Stimulated activated naive B cell treated with anti-CD40 and anti-IgM and Interleukin-4, amounts not matched to agents 10 μg/mL and 1 μg/mL and 100 μg/mL, for 72 hours (primary cell): ENCODE measurements around the gene NME9.
A peak's percentile ranks its signal among the peaks of the same experiment; 100 is the strongest.
"Not testable (repeated sequence)": the region's sequence is repeated elsewhere in the genome, so short reads cannot be mapped to it uniquely, and the experiment has no call there.

Source experiments
- ATAC-seq, 2 donors: fragments of 150-1000 bp; cut with Tn5 transposase; replicated peaks; 2 replicates each; pipeline ENCODE4 v1.10.0; 2021; ENCODE audit warnings: moderate library complexity in 1 of 2
- DNase-seq: peaks from one replicate; pipeline ENCODE4 v3.0.0; 2021
- H3K27ac Mint-ChIP-seq: one replicate; pipeline ENCODE4 v1.8.0; 2022; ENCODE audit warnings: mild to moderate bottlenecking, mixed read lengths
- H3K27me3 Mint-ChIP-seq, 2 donors: one replicate each; pipeline ENCODE4 v1.8.0; 2022; ENCODE audit warnings: mixed read lengths in 2 of 2
- H3K36me3 Mint-ChIP-seq, 2 donors: one replicate each; pipeline ENCODE4 v1.8.0; 2022; ENCODE audit warnings: mixed read lengths in 2 of 2, mild to moderate bottlenecking in 1 of 2
- H3K4me1 Mint-ChIP-seq, 2 donors: one replicate each; pipeline ENCODE4 v1.8.0; 2022; ENCODE audit warnings: mixed read lengths in 2 of 2, mild to moderate bottlenecking in 1 of 2
- H3K4me3 Mint-ChIP-seq, 2 donors: one replicate each; pipeline ENCODE4 v1.8.0; 2022; ENCODE audit warnings: mild to moderate bottlenecking in 2 of 2, mixed read lengths in 2 of 2, moderate library complexity in 1 of 2
- H3K9me3 Mint-ChIP-seq, 2 donors: one replicate each; pipeline ENCODE4 v1.8.0; 2022; ENCODE audit warnings: mixed read lengths in 2 of 2, mild to moderate bottlenecking in 1 of 2

The NME9 gene, protein sequence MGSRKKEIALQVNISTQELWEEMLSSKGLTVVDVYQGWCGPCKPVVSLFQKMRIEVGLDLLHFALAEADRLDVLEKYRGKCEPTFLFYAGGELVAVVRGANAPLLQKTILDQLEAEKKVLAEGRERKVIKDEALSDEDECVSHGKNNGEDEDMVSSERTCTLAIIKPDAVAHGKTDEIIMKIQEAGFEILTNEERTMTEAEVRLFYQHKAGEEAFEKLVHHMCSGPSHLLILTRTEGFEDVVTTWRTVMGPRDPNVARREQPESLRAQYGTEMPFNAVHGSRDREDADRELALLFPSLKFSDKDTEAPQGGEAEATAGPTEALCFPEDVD

GRCh38 chr3:138329127-138329983, at the start of gene NME9:
Gene NME9, minus strand, starts transcription at chr3:138329851. Its CDS starts 516 bp downstream, at chr3:138329335.
- Mint-ChIP-seq H3K4me3 (peak within 1 kb of the TSS; percentile 81 to 85), H3K36me3 (no peaks in the 10 kb centered on the region), H3K27ac (no peak within 1 kb of the TSS), H3K9me3 (no peaks in the 10 kb centered on the region), H3K27me3 (peaks cover 25 to 43% of the 10 kb centered on the region in 2 donors), H3K4me1 (peaks cover 11 to 27% of the 10 kb centered on the region in 2 donors)
- ATAC-seq = peak; percentile 88 to 89
- DNase-seq = peak; percentile 57

DNA sequence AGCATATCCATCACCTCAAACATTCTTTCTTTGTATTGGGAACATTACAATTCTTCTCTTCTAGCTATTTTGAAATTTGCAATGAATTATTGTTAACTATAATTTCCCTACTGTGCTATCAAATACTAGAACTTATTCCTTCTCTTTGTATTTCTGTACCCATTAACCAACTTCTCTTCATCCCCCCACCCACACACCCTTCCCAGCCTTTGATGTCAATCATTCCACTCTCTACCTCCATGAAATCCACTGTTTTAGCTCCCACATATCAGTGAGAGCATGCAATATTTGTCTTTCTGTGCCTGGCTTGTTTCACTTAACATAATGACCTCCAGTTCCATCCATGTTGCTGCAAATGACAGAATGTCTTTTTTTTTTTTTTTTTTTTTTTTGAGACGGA, 49.3 kb upstream of the NME9 start:
- peaks cover 65 to 74% of the 10 kb centered on the region in 2 donors for H3K27me3 Mint-ChIP-seq
- no peak for ATAC-seq

DNA sequence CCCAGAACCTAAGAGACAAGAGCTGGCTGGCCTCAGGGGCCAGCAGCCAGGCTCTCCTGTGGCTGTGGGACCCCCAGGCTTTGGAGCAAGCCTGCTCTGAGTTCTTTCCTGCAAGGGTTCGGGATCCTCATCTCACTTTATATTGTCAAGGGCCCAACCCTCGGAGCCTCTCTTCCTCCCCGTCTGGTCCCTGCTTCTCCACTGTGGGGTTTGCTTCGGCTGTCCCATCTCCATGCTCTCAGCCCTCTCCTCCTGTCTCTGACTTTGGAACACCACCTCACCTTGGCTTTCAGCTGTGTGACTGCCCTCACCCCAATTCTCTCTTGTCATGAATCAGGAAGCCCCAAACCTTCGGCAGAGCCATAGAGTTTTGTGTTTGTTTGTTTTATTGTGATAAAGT, 48.7 kb upstream of the NME9 start:
- no peaks in the 10 kb centered on the region for H3K36me3 Mint-ChIP-seq
- ATAC-seq = no peak
- DNase-seq = no peak
- peaks cover 0 to 3% of the 10 kb centered on the region in 2 donors for H3K9me3 Mint-ChIP-seq
- H3K27ac Mint-ChIP-seq = no peak overlapping the region
- H3K27me3 Mint-ChIP-seq = peaks cover 65 to 74% of the 10 kb centered on the region in 2 donors
- no peak overlapping the region for H3K4me3 Mint-ChIP-seq
- H3K4me1 Mint-ChIP-seq = no peaks in the 10 kb centered on the region

More for the DNA sequence above, 49.3 kb upstream of the NME9 start:
- no peak for DNase-seq
- Mint-ChIP-seq H3K9me3 (peaks cover 0 to 3% of the 10 kb centered on the region in 2 donors), H3K36me3 (no peaks in the 10 kb centered on the region), H3K4me3 (no peak overlapping the region), H3K4me1 (no peaks in the 10 kb centered on the region), H3K27ac (no peak overlapping the region)

- Mint-ChIP-seq H3K4me1 (peaks cover 0 to 3% of the 10 kb centered on the region in 2 donors), H3K27ac (no peak overlapping the region), H3K9me3 (peaks cover 0 to 3% of the 10 kb centered on the region in 2 donors), H3K36me3 (no peaks in the 10 kb centered on the region), H3K27me3 (peaks cover 71 to 79% of the 10 kb centered on the region in 2 donors), H3K4me3 (no peak overlapping the region)
- ATAC-seq (no peak), DNase-seq (no peak)
Observed at GRCh38 chr3:138377804-138378203, 48.2 kb upstream of the NME9 start.

DNA sequence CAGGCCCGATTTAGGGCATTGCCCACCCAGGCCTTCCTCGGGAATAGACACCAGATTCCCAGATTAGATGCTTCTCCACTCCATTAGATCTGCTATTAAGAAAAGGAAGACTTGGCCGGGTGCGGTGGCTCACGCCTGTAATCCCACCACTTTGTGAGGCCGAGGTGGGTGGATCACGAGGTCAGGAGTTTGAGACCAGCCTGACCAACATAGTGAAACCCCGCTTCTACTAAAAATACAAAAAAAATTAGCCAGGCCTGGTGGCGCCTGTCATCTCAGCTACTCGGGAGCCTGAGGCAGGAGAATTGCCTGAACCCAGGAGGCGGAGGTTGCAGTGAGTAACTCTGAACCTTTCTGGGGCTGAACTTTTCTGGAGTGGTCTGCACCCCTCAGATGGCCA, 47.6 kb upstream of the NME9 start:
- peaks cover 72 to 82% of the 10 kb centered on the region in 2 donors for H3K27me3 Mint-ChIP-seq
- H3K9me3 Mint-ChIP-seq, H3K27ac Mint-ChIP-seq, DNase-seq, ATAC-seq, H3K36me3 Mint-ChIP-seq, H3K4me1 Mint-ChIP-seq, H3K4me3 Mint-ChIP-seq: not testable (repeated sequence)

DNA sequence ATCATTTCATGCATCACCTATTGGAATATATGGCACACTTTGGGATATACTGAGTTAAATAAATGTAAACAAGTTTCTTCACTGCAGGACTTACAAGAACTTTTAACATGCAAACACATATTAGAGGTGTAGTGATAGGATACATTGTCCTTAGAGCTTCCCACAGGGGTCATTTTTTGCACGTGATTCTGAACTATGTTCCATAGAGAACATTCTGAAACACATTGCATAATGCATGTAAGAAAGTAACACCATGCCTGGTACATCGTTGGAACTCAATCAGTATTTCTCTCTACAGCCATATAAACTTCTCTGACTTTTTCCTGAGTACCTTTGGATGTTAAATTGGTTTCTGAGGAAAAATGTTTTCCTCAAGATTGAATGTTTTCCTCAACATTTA, 47.0 kb upstream of the NME9 start:
- Mint-ChIP-seq H3K9me3 (peaks cover 0 to 3% of the 10 kb centered on the region in 2 donors), H3K27ac (no peak overlapping the region), H3K27me3 (peaks cover 72 to 80% of the 10 kb centered on the region in 2 donors), H3K4me1 (peaks cover 7 to 12% of the 10 kb centered on the region in 2 donors), H3K36me3 (no peaks in the 10 kb centered on the region), H3K4me3 (no peak overlapping the region)
- no peak for ATAC-seq
- no peak for DNase-seq

- Mint-ChIP-seq H3K27me3 (peaks cover 61 to 75% of the 10 kb centered on the region in 2 donors), H3K4me3 (no peak overlapping the region), H3K36me3 (peaks cover 2 to 4% of the 10 kb centered on the region in 2 donors), H3K4me1 (peaks cover 19% of the 10 kb centered on the region in 2 donors), H3K9me3 (peaks cover 4 to 5% of the 10 kb centered on the region in 2 donors), H3K27ac (no peak overlapping the region)
- DNase-seq = no peak
- no peak for ATAC-seq
Observed at GRCh38 chr3:138375447-138375846, 45.8 kb upstream of the NME9 start.

DNA sequence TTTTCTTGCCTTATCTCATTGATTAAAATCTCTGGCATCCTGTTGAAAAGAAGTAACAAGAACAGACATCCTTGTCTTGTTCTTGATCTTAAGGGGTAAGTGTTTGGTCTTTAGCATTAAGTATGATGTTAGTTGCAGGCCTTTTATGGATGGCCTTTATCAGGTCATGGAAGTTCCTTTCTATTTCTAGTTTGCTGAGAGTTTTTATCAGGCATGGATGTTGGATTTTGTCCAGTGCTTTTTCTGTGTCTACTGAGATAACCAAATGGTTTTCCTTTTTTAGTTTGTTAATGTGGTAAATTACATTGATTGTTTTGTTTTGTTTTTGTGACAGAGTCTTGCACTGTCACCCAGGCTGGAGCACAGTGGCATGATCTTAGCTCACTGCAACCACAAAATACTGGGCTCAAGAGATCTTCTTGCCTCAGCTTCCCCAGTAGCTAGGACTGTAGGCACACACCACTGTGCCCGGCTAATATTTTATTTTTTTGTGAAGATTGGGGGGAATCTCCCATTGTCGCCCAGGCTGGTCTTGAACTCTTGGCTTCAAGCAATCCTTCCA, 45.0 kb upstream of the NME9 start:
- Mint-ChIP-seq H3K36me3 (peaks cover 2 to 4% of the 10 kb centered on the region in 2 donors), H3K4me1 (peaks cover 22 to 27% of the 10 kb centered on the region in 2 donors), H3K27me3 (peaks cover 53 to 68% of the 10 kb centered on the region in 2 donors), H3K27ac (no peak overlapping the region), H3K9me3 (peaks cover 4 to 5% of the 10 kb centered on the region in 2 donors), H3K4me3 (no peak overlapping the region)
- ATAC-seq (no peak), DNase-seq (no peak)

- H3K9me3 Mint-ChIP-seq = peaks cover 4 to 5% of the 10 kb centered on the region in 2 donors
- H3K27ac Mint-ChIP-seq = no peak overlapping the region
- H3K4me1 Mint-ChIP-seq = peaks cover 26 to 31% of the 10 kb centered on the region in 2 donors
- DNase-seq (no peak), ATAC-seq (no peak)
- H3K27me3 Mint-ChIP-seq = peaks cover 53 to 70% of the 10 kb centered on the region in 2 donors
- peaks cover 2 to 4% of the 10 kb centered on the region in 2 donors for H3K36me3 Mint-ChIP-seq
- no peak overlapping the region for H3K4me3 Mint-ChIP-seq
Observed at GRCh38 chr3:138373736-138374094, 44.1 kb upstream of the NME9 start.

DNA sequence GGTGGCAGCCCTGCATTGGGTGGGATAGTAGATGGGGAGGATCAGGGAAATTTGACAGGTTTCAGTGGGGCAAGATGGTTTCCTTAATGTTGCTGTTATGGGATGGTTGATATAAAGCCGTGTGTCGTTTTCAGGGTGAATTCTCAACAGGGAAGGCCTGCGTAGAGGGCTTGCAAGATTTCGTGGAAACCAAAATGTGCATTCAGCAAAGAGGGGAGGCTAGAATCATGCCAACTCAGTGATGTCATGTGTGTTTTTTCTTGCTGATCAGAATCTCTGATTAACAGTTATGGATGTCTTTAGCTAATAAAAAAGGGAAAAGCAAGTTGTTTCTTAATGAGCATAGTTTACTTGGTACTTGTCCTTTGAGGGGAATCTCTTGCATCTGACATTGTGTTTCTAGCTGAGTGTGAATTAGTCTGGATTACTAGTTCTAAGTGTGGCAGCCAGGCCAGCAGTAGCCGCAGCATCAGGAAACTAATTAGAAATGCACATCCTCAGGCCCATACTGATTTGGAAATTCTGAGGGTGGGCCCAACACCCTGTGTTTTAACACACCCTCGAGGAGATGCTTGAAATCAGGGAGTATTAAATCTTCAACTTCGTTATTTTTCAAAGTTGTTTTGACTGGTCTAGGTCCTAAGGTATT, 43.6 kb upstream of the NME9 start:
- Mint-ChIP-seq H3K27ac (no peak overlapping the region), H3K27me3 (peaks cover 50 to 67% of the 10 kb centered on the region in 2 donors), H3K4me1 (peaks cover 26 to 32% of the 10 kb centered on the region in 2 donors), H3K4me3 (no peak overlapping the region), H3K9me3 (peaks cover 4 to 5% of the 10 kb centered on the region in 2 donors), H3K36me3 (peaks cover 2 to 4% of the 10 kb centered on the region in 2 donors)
- DNase-seq (no peak), ATAC-seq (no peak)

DNA sequence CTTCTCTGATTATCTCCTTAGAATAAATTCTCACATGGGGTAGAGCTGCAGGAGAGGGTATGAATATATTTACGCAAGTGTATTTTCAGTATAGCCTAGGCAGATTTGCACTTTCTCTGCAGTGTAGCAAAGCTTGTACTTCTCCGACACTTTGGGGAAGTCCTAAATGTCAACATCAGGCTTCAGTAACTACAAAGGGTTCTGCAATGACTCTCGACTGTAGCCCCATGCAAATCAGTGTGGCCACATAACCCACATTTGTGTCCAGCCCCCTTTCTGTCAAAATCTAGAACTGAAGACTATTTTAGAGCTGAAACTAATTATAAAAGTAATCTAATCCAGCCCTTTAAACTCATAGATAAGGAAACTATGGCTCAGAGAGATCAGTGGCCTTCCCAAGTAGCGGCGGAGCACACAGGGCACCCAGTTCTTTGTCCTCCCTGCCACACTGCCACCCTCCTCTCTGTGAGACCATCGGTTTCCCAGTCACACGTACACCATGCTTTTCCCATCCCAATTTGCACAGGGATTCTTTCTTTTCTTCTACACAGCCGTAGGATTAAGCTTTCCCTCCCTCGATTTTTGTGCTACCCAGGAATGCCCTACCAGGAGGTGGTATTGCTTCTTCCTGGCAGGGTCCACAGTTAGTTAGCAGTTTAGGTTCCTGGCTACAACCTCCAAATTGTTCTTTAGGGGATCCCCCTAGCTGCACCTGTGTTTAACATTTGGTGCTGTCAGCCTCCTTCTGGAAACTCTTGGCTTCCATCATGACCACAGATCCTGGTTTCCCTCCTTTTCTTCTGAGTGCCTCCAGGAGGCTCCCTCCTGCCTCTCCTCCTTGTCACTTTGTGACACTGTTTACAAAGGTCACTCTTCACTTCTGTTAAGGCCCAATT, 41.7 kb upstream of the NME9 start:
- H3K4me3 Mint-ChIP-seq = peak overlapping the region; percentile 68 to 74
- H3K36me3 Mint-ChIP-seq = peaks cover 2 to 4% of the 10 kb centered on the region in 2 donors
- peaks cover 49 to 65% of the 10 kb centered on the region in 2 donors for H3K27me3 Mint-ChIP-seq
- H3K4me1 Mint-ChIP-seq = peaks cover 36 to 43% of the 10 kb centered on the region in 2 donors
- peak; percentile 67 for DNase-seq
- H3K27ac Mint-ChIP-seq = peak overlapping the region; percentile 82
- ATAC-seq = peak; percentile 97 to 98
- H3K9me3 Mint-ChIP-seq = peaks cover 4 to 5% of the 10 kb centered on the region in 2 donors

DNA sequence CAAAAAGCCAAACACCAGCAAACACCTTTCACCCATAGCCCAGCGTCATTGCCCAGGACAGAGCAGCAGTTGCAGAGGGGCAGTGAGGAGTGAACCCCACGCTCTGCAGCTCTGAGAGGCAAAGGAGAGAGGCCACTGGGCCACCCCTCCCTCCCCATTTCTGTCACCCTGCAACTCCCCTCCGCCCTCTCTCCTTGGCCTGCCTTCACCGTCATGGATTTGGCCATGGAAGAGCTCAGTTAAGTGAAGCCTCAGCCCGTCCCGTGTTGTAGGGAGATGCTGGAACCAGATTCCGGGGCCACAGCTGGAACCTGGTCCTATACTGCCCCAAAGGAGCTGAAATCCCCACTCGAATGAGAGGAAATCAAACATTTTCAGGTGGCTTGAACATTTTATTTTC, 40.7 kb upstream of the NME9 start:
- DNase-seq (no peak), ATAC-seq (no peak)
- peaks cover 36 to 43% of the 10 kb centered on the region in 2 donors for H3K4me1 Mint-ChIP-seq
- H3K36me3 Mint-ChIP-seq = peaks cover 2 to 4% of the 10 kb centered on the region in 2 donors
- peaks cover 4 to 5% of the 10 kb centered on the region in 2 donors for H3K9me3 Mint-ChIP-seq
- H3K27me3 Mint-ChIP-seq = peaks cover 53 to 69% of the 10 kb centered on the region in 2 donors
- peak overlapping the region; percentile 42 for H3K27ac Mint-ChIP-seq
- H3K4me3 Mint-ChIP-seq = no peak overlapping the region
